ENCODE measurements around the gene TTR. TPM values are rescaled to one million over a fixed set of nuclear protein-coding genes. Genes with fewer than 3 reads are reported as not detected.

The TTR gene
- total and polyA plus RNA-seq, 4 donors = 295 to 4,751 (median 926) TPM

DNA sequence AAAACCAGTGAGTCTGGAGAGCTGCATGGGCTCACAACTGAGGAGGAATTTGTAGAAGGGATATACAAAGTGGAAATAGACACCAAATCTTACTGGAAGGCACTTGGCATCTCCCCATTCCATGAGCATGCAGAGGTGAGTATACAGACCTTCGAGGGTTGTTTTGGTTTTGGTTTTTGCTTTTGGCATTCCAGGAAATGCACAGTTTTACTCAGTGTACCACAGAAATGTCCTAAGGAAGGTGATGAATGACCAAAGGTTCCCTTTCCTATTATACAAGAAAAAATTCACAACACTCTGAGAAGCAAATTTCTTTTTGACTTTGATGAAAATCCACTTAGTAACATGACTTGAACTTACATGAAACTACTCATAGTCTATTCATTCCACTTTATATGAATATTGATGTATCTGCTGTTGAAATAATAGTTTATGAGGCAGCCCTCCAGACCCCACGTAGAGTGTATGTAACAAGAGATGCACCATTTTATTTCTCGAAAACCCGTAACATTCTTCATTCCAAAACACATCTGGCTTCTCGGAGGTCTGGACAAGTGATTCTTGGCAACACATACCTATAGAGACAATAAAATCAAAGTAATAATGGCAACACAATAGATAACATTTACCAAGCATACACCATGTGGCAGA is 3.6 kb downstream of the TTR start:
- TF ChIP-seq NR2F2 (IDR thresholded peaks at IDR 0.05) (no peak), GABPA (IDR thresholded peaks at IDR 0.05 in 1 of 2, conservative IDR thresholded peaks at IDR 0.05 in 1 of 2) (no peak), HNF4A (conservative IDR thresholded peaks at IDR 0.05) (no peak), JUND (IDR thresholded peaks at IDR 0.05) (no peak), FOXA1 (IDR thresholded peaks at IDR 0.05) (no peak), EGR1 (IDR thresholded peaks at IDR 0.05; ENCODE audit: low read depth in 2 of 2) (no peak), SP1 (IDR thresholded peaks at IDR 0.05) (no peak)
- TF ChIP-seq, protein P1, sequence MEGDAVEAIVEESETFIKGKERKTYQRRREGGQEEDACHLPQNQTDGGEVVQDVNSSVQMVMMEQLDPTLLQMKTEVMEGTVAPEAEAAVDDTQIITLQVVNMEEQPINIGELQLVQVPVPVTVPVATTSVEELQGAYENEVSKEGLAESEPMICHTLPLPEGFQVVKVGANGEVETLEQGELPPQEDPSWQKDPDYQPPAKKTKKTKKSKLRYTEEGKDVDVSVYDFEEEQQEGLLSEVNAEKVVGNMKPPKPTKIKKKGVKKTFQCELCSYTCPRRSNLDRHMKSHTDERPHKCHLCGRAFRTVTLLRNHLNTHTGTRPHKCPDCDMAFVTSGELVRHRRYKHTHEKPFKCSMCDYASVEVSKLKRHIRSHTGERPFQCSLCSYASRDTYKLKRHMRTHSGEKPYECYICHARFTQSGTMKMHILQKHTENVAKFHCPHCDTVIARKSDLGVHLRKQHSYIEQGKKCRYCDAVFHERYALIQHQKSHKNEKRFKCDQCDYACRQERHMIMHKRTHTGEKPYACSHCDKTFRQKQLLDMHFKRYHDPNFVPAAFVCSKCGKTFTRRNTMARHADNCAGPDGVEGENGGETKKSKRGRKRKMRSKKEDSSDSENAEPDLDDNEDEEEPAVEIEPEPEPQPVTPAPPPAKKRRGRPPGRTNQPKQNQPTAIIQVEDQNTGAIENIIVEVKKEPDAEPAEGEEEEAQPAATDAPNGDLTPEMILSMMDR (IDR thresholded peaks at IDR 0.05; ENCODE audit: low read depth, low read length, missing input control) = no peak
- TF ChIP-seq, protein P2, sequence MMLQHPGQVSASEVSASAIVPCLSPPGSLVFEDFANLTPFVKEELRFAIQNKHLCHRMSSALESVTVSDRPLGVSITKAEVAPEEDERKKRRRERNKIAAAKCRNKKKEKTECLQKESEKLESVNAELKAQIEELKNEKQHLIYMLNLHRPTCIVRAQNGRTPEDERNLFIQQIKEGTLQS (IDR thresholded peaks at IDR 0.05) = no peak
- TF ChIP-seq, protein P3, sequence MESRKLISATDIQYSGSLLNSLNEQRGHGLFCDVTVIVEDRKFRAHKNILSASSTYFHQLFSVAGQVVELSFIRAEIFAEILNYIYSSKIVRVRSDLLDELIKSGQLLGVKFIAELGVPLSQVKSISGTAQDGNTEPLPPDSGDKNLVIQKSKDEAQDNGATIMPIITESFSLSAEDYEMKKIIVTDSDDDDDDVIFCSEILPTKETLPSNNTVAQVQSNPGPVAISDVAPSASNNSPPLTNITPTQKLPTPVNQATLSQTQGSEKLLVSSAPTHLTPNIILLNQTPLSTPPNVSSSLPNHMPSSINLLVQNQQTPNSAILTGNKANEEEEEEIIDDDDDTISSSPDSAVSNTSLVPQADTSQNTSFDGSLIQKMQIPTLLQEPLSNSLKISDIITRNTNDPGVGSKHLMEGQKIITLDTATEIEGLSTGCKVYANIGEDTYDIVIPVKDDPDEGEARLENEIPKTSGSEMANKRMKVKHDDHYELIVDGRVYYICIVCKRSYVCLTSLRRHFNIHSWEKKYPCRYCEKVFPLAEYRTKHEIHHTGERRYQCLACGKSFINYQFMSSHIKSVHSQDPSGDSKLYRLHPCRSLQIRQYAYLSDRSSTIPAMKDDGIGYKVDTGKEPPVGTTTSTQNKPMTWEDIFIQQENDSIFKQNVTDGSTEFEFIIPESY (IDR thresholded peaks at IDR 0.05) = no peak
- TF ChIP-seq, protein P4, sequence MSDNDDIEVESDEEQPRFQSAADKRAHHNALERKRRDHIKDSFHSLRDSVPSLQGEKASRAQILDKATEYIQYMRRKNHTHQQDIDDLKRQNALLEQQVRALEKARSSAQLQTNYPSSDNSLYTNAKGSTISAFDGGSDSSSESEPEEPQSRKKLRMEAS (IDR thresholded peaks at IDR 0.05) = no peak
- H3K9ac ChIP-seq (ENCODE audit: low read depth in 1 of 2, low read length in 2 of 2) = no peak overlapping the region
- peaks cover 6 to 44% (median 23%) of the 10 kb centered on the region in 4 donors for H3K36me3 ChIP-seq (ENCODE audit: control insufficient read depth in 4 of 4, insufficient read depth in 3 of 4, low read depth in 1 of 4, low read length in 3 of 4)
- no peaks in the 10 kb centered on the region for H3K9me3 ChIP-seq (ENCODE audit: control insufficient read depth in 4 of 4, low read length in 3 of 4)
- peaks cover 2 to 54% (median 33%) of the 10 kb centered on the region in 4 donors for H3K4me1 ChIP-seq (ENCODE audit: control insufficient read depth in 4 of 4, insufficient read depth in 4 of 4, low read length in 3 of 4)
- H3K4me3 ChIP-seq (ENCODE audit: low read depth in 1 of 3, low read length in 3 of 3) = no peak overlapping the region
- WGBS = 76% methylated on average over 5 of the region's 5 CpGs
- DNase-seq (ENCODE audit: low spot score) = no peak
- H3K27me3 ChIP-seq (ENCODE audit: control insufficient read depth in 4 of 4, insufficient read depth in 4 of 4, low read length in 3 of 4) = no peaks in the 10 kb centered on the region
- H3K27ac ChIP-seq (ENCODE audit: low read depth in 1 of 2, low read length in 2 of 2) = peak overlapping the region in 1 of 2 donors; percentile 39

DNA sequence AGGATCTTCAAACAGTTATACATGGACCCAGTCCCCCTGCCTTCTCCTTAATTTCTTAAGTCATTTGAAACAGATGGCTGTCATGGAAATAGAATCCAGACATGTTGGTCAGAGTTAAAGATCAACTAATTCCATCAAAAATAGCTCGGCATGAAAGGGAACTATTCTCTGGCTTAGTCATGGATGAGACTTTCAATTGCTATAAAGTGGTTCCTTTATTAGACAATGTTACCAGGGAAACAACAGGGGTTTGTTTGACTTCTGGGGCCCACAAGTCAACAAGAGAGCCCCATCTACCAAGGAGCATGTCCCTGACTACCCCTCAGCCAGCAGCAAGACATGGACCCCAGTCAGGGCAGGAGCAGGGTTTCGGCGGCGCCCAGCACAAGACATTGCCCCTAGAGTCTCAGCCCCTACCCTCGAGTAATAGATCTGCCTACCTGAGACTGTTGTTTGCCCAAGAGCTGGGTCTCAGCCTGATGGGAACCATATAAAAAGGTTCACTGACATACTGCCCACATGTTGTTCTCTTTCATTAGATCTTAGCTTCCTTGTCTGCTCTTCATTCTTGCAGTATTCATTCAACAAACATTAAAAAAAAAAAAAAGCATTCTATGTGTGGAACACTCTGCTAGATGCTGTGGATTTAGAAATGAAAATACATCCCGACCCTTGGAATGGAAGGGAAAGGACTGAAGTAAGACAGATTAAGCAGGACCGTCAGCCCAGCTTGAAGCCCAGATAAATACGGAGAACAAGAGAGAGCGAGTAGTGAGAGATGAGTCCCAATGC is 4.6 kb downstream of the TTR start:
- peak overlapping the region in 1 of 2 donors; percentile 4 for H3K9ac ChIP-seq (ENCODE audit: low read depth in 1 of 2, low read length in 2 of 2)

More for the DNA sequence above, 4.6 kb downstream of the TTR start:
- H3K9me3 ChIP-seq (ENCODE audit: control insufficient read depth in 4 of 4, low read length in 3 of 4) = no peaks in the 10 kb centered on the region
- peaks cover 6 to 44% (median 23%) of the 10 kb centered on the region in 4 donors for H3K36me3 ChIP-seq (ENCODE audit: control insufficient read depth in 4 of 4, insufficient read depth in 3 of 4, low read depth in 1 of 4, low read length in 3 of 4)
- DNase-seq (ENCODE audit: low spot score) = no peak
- WGBS = 79% methylated on average over 9 of the region's 9 CpGs
- peak overlapping the region in 1 of 2 donors; percentile 23 for H3K27ac ChIP-seq (ENCODE audit: low read depth in 1 of 2, low read length in 2 of 2)
- H3K27me3 ChIP-seq (ENCODE audit: control insufficient read depth in 4 of 4, insufficient read depth in 4 of 4, low read length in 3 of 4) = no peaks in the 10 kb centered on the region
- H3K4me1 ChIP-seq (ENCODE audit: control insufficient read depth in 4 of 4, insufficient read depth in 4 of 4, low read length in 3 of 4) = peaks cover 0 to 43% (median 25%) of the 10 kb centered on the region in 4 donors
- no peak for TF ChIP-seq TAF1 (conservative IDR thresholded peaks at IDR 0.05)
- no peak for TF ChIP-seq GABPA (IDR thresholded peaks at IDR 0.05 in 1 of 2, conservative IDR thresholded peaks at IDR 0.05 in 1 of 2)
- TF ChIP-seq YY1 (IDR thresholded peaks at IDR 0.05) = no peak
- no peak for TF ChIP-seq RXRA (IDR thresholded peaks at IDR 0.05)
- H3K4me3 ChIP-seq (ENCODE audit: low read depth in 1 of 3, low read length in 3 of 3) = no peak overlapping the region
